Fibroblast of pulmonary artery (primary cell): ENCODE results near the gene DST.
"Not testable (repeated sequence)": the region's sequence is repeated elsewhere in the genome, so short reads cannot be mapped to it uniquely, and the experiment has no call there.

Experiments used
- DNase-seq: peaks from one replicate; pipeline ENCODE4 v3.0.0-alpha.2; 2010; ENCODE audit warnings: low read depth
- H3K4me3 ChIP-seq: replicated peaks from 2 replicates; pipeline ENCODE4 v1.5.1; 2011; ENCODE audit warnings: low read depth, mild to moderate bottlenecking, control low read depth, low read length, moderate library complexity
- CTCF ChIP-seq: IDR thresholded peaks from 2 replicates; pipeline ENCODE4 v1.5.1; 2011; ENCODE audit warnings: mild to moderate bottlenecking, control low read depth, low read length, inconsistent platforms; ENCODE audit errors: missing control alignments

DST gene

GRCh38 chr6:56501993-56502392, 140.7 kb downstream of the DST start:
- TF ChIP-seq CTCF = no peak
- no peak overlapping the region for H3K4me3 ChIP-seq
- DNase-seq = no peak

DNA sequence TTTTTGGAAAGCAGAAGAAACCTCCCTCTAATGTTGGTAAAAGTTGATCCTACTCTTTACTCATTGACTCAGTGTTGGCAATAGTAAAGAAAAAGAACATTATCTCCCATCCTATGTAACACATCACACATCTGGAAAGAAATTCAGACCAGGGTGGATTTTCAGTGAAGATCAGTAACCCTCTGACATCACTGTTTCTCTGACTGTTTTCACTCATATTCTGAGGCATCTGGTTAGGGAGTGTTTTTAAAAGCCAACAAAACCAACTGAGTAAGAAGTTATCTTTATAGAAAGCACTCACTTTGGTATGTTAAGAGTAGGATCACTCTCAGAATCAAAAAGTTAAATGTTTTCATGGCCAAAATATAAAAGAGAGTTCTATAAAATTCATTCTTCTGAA, 143.6 kb downstream of the DST start:
- no peak overlapping the region for H3K4me3 ChIP-seq
- TF ChIP-seq CTCF = no peak
- no peak for DNase-seq

DNA sequence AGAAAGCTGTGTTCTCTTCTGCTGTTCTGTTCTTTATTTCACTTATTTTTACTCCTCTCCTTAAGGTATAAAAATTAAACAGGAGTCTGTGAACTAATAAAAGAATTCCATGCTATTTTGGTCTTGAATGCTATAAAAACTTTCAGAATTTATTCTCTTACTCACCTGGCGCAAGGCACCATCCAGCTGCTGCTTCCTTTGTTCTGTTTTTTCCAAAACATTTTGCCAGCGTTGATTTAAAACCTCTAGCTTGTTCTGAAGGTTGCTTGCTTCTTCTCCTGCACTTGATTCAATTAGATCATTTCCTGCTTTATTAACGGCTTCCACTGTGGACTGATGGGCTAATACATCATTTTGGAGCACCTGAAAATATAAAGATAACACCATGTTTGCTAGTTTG, 145.0 kb downstream of the DST start:
- H3K4me3 ChIP-seq = no peak overlapping the region
- TF ChIP-seq CTCF = no peak
- DNase-seq = no peak

DNA sequence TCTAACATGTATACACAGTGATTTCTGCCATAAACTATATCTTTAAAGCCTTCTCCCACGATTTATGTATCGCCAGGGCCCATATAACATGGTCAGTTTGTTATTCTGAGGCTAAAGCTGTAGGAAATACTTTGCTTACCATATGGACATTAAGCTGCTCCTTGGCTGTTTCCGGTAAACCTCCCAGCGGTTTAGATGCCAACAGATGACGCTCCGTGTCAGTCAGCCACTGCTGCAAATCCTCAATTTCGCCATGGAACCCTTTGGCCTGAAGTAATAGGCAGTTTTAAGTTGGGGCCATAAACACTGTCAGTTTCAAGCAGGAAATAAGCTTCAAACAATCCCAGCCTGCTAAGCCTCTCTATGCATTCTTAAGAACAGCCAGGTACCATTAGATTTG, 145.4 kb downstream of the DST start:
- no peak for TF ChIP-seq CTCF
- no peak for DNase-seq

GRCh38 chr6:56496650-56497049, 146.0 kb downstream of the DST start:
- H3K4me3 ChIP-seq, DNase-seq: not testable (repeated sequence)

More for the DNA sequence above, 145.4 kb downstream of the DST start:
- no peak overlapping the region for H3K4me3 ChIP-seq

- H3K4me3 ChIP-seq = no peak overlapping the region
- TF ChIP-seq CTCF = no peak
- DNase-seq = no peak
These were observed 147.0 kb downstream of the DST start for GRCh38 chr6:56495654-56496053.

DNA sequence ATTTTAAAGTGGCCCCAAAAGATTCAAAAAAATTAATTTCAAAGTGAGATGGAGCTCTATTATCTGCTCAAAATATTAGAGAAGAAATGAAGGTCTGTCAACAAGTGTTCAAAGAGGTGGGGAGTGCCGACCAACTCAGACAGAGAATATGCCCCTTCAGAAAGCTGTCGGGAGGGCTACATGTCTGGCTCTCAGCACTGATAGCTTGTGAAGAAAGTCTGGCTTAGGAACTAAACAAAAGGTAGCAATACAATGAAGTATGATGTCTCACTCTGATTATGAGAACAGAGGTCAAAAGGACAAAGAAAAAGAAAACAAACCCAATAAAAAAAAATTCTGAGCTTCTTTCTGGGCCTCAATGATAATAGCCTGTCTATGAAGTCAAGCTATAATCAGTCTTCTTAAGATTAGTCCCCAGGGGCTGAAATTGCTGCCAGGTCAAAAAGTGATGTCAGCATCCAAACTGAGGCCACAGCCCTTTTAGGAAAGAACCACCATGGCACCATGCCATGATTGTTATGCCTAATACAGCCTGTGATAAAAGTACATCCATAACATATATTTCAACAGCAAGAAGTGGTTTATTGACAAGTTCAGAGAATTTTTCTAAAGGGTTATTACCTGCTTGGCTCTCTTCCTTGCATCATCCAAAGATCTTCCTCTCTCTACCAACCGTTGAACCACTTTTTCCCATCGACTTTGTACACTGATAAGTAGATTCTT, 150.9 kb downstream of the DST start:
- no peak overlapping the region for H3K4me3 ChIP-seq
- TF ChIP-seq CTCF = no peak
- peak; percentile 69 for DNase-seq
